Measurements from ENCODE around the gene PDZRN3.

PDZRN3 gene

GRCh38 chr3:73511571-73512525 lies 112.9 kb downstream of the PDZRN3 start:
- peak; percentile 44 for DNase-seq

- DNase-seq, result no peak
These were observed 114.0 kb downstream of the PDZRN3 start for GRCh38 chr3:73510784-73511183.

GRCh38 chr3:73510334-73510733 lies 114.4 kb downstream of the PDZRN3 start:
- DNase-seq, result no peak

GRCh38 chr3:73509816-73510215 lies 114.9 kb downstream of the PDZRN3 start:
- no peak for DNase-seq

GRCh38 chr3:73509066-73509465 lies 115.7 kb downstream of the PDZRN3 start:
- no peak for DNase-seq

- DNase-seq, result peak; percentile 68
These were observed 116.3 kb downstream of the PDZRN3 start for GRCh38 chr3:73508330-73508954.

GRCh38 chr3:73504852-73505251 lies 119.9 kb downstream of the PDZRN3 start:
- DNase-seq, result no peak

- DNase-seq, result peak; percentile 71
These were observed 120.5 kb downstream of the PDZRN3 start for GRCh38 chr3:73504239-73504638.

- DNase-seq, result peak; percentile 3
These were observed 121.0 kb downstream of the PDZRN3 start for GRCh38 chr3:73503781-73504180.

- peak; percentile 50 for DNase-seq
These were observed 121.8 kb downstream of the PDZRN3 start for GRCh38 chr3:73502609-73503583.

- DNase-seq, result no peak
These were observed 124.4 kb downstream of the PDZRN3 start for GRCh38 chr3:73500321-73500720.

GRCh38 chr3:73499787-73500186 lies 125.0 kb downstream of the PDZRN3 start:
- no peak for DNase-seq

GRCh38 chr3:73498764-73499622 lies 125.7 kb downstream of the PDZRN3 start:
- no peak for DNase-seq

- no peak for DNase-seq
These were observed 126.9 kb downstream of the PDZRN3 start for GRCh38 chr3:73497646-73498406.

GRCh38 chr3:73493543-73494308 lies 131.0 kb downstream of the PDZRN3 start:
- DNase-seq, result no peak

GRCh38 chr3:73492186-73492585 lies 132.6 kb downstream of the PDZRN3 start:
- no peak for DNase-seq

- no peak for DNase-seq
These were observed 133.5 kb downstream of the PDZRN3 start for GRCh38 chr3:73491287-73491662.

- DNase-seq, result peak; percentile 20
These were observed 134.1 kb downstream of the PDZRN3 start for GRCh38 chr3:73490453-73491286.

GRCh38 chr3:73485877-73486330 lies 138.8 kb downstream of the PDZRN3 start:
- DNase-seq, result no peak

All from NCI-H1092 (cell line).